ENCODE results near the gene NAXD.
"Not testable (repeated sequence)": the region's sequence is repeated elsewhere in the genome, so short reads cannot be mapped to it uniquely, and the experiment has no call there.

Gene NAXD

DNA sequence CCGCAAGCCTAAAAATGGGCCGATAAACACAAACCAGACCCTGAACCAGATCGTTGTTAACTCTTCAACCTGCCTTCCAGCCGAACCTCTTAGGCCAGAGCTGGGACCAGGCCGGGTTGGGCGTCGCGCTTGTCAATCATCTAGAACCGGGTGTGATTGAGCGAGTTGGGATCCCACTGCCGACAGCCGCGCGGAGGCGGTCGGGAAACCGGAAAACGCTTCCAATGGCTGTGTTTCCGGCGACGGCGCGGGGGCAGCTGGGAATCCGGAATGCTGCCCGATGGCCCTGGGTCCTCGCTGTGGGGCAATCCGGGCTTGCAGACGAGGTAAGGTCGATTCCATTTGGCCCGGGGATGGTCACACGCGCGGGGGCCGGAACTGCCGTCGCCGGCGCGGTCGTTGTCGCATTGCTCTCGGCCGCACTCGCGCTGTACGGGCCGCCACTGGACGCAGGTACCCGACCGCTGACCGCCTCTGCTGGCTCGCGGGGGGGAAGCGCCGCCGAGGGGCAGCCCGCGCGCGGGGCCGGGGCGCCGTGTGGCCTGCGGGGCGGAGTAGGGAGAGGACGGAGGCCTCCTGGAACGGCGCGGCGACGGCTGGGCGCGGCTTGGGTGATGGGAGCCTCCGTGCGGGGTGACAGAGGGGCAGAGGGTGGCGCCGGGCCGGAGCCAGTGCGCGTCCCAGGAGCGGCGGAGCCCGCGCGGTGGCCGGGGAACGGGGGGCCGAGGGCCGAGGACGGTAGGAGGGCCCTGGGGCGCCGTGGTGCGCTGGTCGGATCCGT lies at the start of gene NAXD:
NAXD (plus strand) TSS at position 224 of the 781 bp plus-strand sequence; CDS start at position 281, 57 bp downstream.
- H3K4me1 Mint-ChIP-seq (ENCODE audit: low read depth): peaks cover 24% of the 10 kb centered on the region
- peak within 1 kb of the TSS; percentile 94 for H3K4me3 Mint-ChIP-seq
- H3K27ac Mint-ChIP-seq: peak within 1 kb of the TSS; percentile 96
- peaks cover 7% of the 10 kb centered on the region for H3K9me3 Mint-ChIP-seq
- H3K36me3 Mint-ChIP-seq (ENCODE audit: low read depth): peaks cover 8% of the 10 kb centered on the region
- no peaks in the 10 kb centered on the region for H3K27me3 Mint-ChIP-seq (ENCODE audit: low read depth)

DNA sequence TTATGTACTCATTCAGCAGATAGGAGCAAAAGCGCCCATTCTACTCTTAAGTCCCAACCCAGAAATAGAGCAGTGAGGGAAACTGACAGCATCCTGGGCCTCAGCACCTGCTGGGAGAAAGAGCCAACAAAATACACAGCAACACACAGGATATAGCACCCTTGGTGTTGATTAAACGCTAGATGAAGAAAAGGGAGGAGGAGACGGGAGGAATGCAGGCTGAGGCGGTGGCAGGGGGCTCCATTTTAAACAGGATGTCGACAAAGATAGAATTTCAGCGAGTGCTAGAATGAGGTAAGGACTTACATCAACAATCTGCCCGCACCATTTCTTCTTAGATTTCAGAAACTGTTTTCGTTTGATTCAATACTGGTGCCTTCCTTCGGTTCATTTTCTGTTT lies 49.2 kb upstream of the NAXD start:
- Mint-ChIP-seq H3K27ac (no peak overlapping the region), H3K4me1 (ENCODE audit: low read depth) (peaks cover 5% of the 10 kb centered on the region), H3K4me3 (no peak overlapping the region), H3K27me3 (ENCODE audit: low read depth) (peaks cover 44% of the 10 kb centered on the region), H3K9me3 (no peaks in the 10 kb centered on the region), H3K36me3 (ENCODE audit: low read depth) (peaks cover 1% of the 10 kb centered on the region)

DNA sequence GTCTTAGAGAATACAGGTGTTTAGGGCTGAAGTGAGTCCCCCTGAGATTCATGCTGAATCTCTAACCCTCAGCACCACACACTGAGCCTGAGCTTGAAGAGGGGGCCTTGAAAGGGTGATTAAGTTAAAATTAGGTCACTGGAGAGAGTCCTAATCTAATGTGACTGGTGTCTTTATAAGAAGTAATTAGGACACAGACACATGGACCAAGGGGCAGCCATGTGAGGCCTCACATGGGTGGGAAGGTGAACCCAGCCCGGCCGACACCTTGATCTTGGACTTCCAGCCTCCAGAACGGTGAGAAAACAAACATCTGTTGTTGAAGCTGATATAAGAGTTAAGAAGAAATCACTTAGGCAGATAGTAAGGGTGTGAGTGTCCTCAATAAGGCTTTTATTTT lies 46.7 kb upstream of the NAXD start:
- Mint-ChIP-seq H3K27me3 (ENCODE audit: low read depth) (peaks cover 46% of the 10 kb centered on the region), H3K27ac (no peak overlapping the region)

DNA sequence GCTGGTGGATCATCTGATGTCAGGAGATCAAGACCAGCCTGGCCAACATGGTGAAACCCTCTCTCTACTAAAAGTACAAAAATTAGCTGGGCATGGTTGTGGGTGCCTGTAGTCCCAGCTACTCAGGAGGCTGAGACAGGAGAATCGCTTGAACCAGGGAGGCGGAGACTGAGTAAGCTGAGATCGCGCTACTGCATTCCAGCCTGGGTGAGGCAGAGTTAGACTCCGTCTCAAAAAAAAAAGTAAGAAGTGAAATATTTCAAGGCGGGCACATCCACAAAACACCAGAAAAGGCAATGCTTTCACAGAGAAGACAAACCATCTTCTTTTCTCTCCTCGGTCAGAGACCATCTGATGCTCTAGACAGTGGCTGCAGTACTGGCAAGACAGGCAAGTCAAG lies 45.4 kb upstream of the NAXD start:
- H3K27ac Mint-ChIP-seq, H3K4me3 Mint-ChIP-seq: not testable (repeated sequence)
- H3K27me3 Mint-ChIP-seq (ENCODE audit: low read depth): peaks cover 44% of the 10 kb centered on the region

More for the DNA sequence above, 46.7 kb upstream of the NAXD start:
- peaks cover 2% of the 10 kb centered on the region for H3K4me1 Mint-ChIP-seq (ENCODE audit: low read depth)
- no peak overlapping the region for H3K4me3 Mint-ChIP-seq
- no peaks in the 10 kb centered on the region for H3K36me3 Mint-ChIP-seq (ENCODE audit: low read depth)
- H3K9me3 Mint-ChIP-seq: no peaks in the 10 kb centered on the region

DNA sequence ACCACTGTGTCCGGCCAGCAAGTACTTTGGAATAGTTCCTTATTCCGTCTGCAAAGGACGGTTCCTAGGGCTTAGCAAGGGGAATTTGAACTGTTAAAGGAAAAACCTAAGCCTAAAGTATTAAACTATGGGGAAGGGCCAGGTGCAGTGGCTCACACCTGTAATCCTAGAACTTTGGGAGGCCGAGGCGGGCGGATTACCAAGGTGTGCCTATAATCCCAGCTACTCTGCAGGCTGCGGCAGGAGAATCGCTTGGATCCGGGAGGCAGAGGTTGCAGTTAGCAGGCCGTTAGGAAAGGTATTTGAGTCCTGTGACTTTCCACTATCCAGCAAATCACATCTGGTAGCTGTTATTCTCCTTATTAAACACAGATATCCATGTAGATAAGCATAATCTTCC lies 44.5 kb upstream of the NAXD start:
- H3K27me3 Mint-ChIP-seq (ENCODE audit: low read depth): peaks cover 47% of the 10 kb centered on the region
- H3K4me3 Mint-ChIP-seq: no peak overlapping the region
- no peak overlapping the region for H3K27ac Mint-ChIP-seq
- no peaks in the 10 kb centered on the region for H3K9me3 Mint-ChIP-seq
- H3K36me3 Mint-ChIP-seq (ENCODE audit: low read depth): no peaks in the 10 kb centered on the region
- H3K4me1 Mint-ChIP-seq (ENCODE audit: low read depth): peaks cover 6% of the 10 kb centered on the region

More for the DNA sequence above, 45.4 kb upstream of the NAXD start:
- H3K36me3 Mint-ChIP-seq (ENCODE audit: low read depth); H3K9me3 Mint-ChIP-seq; H3K4me1 Mint-ChIP-seq (ENCODE audit: low read depth): not testable (repeated sequence)

DNA sequence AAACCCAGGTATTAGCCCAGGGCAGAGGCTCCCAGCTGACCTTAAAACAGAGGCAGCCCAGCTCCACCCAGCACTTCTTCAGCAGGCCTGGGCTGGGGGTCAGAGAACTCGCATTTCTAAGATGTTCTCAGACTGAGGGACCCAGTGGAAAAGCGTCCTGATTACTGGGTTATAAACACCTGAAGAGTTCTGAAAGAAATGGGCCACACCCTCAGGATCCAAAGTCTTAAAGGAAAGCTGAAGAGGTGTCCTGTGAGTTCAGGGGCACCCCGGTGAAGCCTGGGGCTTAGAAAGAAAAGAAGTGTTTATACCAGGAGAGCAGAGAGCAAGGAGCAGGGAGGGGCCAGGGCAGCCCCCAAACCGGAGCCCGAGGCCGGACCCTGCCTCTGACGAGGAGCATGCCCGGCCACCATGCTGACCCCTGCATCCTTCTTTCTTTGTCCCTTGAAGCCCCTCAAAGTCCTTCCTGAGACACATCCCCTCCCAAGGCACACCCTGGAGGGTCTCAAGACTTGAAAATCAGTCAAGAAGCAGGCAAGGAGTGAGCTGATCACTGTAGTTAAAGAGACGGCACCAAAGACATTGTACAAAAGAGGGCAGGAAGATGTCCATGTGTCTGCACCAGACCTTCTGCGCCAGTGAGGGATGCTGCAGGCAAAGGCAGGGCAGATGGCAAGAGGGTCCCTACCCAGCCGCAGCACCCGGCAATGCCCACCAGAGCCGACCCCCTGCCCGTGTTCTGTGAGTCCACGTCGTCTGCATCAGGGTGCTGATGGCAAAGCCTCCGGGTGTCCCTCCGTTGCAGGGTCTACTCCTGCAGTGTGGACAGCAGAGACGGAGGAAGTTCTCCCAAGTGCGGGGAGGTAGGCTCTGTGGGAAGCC lies 43.2 kb upstream of the NAXD start:
- no peak overlapping the region for H3K27ac Mint-ChIP-seq
- no peaks in the 10 kb centered on the region for H3K36me3 Mint-ChIP-seq (ENCODE audit: low read depth)
- H3K4me3 Mint-ChIP-seq: no peak overlapping the region
- peaks cover 50% of the 10 kb centered on the region for H3K27me3 Mint-ChIP-seq (ENCODE audit: low read depth)
- peaks cover 10% of the 10 kb centered on the region for H3K4me1 Mint-ChIP-seq (ENCODE audit: low read depth)
- H3K9me3 Mint-ChIP-seq: no peaks in the 10 kb centered on the region

DNA sequence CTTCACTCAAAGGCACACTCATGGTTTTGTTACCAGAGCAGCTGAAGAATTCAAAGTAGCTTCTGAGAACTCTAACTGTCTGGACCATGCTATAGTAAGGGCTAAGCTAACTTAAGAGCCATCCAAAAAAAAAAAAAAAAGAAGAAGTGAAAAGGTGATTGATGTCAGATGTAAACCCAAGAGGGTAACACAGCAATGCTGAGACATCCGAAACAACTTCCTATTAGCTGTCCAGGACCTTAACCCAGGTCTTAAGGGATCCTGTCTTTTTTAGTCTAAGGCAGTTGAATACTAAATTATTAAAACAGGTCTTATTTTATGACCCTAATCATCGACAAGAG lies 42.6 kb upstream of the NAXD start:
- Mint-ChIP-seq H3K36me3 (ENCODE audit: low read depth) (no peaks in the 10 kb centered on the region), H3K4me3 (no peak overlapping the region), H3K27ac (no peak overlapping the region), H3K4me1 (ENCODE audit: low read depth) (peaks cover 10% of the 10 kb centered on the region), H3K9me3 (no peaks in the 10 kb centered on the region), H3K27me3 (ENCODE audit: low read depth) (peaks cover 54% of the 10 kb centered on the region)

DNA sequence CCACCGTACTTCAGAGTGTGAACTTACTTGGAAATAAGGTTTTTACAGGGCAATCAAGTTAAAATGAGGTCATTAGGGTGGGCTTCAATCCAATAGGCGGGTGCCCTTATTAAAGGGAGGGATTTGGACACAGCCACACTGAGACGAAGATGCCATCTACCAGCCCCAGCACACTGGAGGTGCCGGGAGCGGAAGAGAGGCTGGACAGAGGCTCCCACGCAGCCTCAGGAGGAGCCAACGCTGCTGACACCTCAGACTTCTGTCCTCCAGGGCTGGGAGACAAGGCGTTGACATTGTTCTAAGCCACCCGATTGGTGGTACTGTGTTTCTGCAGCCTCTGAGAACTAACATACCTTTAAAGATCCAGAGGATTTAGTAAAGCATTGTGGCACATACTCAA lies 41.2 kb upstream of the NAXD start:
- Mint-ChIP-seq H3K27ac (no peak overlapping the region), H3K36me3 (ENCODE audit: low read depth) (no peaks in the 10 kb centered on the region), H3K9me3 (no peaks in the 10 kb centered on the region), H3K27me3 (ENCODE audit: low read depth) (peaks cover 53% of the 10 kb centered on the region), H3K4me1 (ENCODE audit: low read depth) (peaks cover 10% of the 10 kb centered on the region), H3K4me3 (no peak overlapping the region)

DNA sequence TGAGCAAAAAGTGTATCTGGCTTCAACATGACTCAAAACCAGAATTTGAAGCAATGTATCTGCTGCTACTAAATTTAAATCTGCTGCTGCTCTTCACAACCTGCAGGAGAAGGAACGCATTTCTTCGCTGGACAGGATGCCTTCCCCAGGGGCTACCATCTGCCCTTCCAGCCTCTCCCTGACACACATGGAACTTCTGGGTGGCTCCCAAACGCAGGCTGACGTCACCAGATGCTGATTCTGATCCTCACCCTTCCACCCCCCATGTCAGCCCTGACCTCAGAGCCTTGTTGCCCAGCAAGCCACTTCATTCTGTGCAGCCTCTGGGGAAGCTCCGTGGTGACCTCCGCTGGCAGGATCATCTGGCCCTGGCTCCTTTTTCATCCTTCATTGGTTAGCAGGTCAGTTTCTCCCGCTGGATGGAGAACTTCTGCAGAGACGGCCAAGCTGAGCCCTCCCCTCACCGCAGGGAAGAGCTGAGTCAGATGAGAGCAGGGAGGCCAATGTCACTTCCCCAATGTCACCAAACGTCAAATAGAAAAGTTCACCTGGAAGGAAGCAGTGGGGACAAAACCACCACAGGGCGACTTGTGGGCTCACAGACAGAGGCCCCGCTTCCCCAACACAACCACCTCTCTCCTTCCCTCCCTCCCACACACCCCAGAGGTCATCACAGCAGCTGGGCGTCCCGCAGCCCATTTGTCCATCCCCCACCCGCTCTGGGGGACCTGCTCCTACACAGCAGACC lies 39.8 kb upstream of the NAXD start:
- H3K4me3 Mint-ChIP-seq: peak overlapping the region; percentile 33
- no peak overlapping the region for H3K27ac Mint-ChIP-seq
- H3K4me1 Mint-ChIP-seq (ENCODE audit: low read depth): peaks cover 10% of the 10 kb centered on the region

DNA sequence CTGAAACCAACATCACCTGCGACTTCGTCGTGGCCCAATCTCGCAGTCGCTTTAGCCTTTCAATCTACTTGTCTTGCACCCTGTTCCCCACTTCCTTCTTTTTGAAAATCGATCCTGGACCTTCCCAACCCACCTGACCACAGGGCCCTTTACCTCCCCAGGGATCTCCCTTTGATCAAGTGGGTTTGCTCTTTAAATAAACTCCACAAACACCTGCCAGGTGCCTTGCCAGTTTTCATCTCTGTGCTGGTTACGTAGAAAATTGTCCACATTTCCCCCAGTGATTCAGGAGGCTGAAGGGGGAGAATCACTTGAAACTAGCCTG lies 39.3 kb upstream of the NAXD start:
- Mint-ChIP-seq H3K4me3 (peak overlapping the region; percentile 13), H3K4me1 (ENCODE audit: low read depth) (peaks cover 10% of the 10 kb centered on the region), H3K27ac (no peak overlapping the region), H3K27me3 (ENCODE audit: low read depth) (peaks cover 56% of the 10 kb centered on the region), H3K9me3 (no peaks in the 10 kb centered on the region), H3K36me3 (ENCODE audit: low read depth) (no peaks in the 10 kb centered on the region)

More for the DNA sequence above, 39.8 kb upstream of the NAXD start:
- H3K27me3 Mint-ChIP-seq (ENCODE audit: low read depth): peaks cover 54% of the 10 kb centered on the region
- no peaks in the 10 kb centered on the region for H3K36me3 Mint-ChIP-seq (ENCODE audit: low read depth)
- H3K9me3 Mint-ChIP-seq: no peaks in the 10 kb centered on the region

DNA sequence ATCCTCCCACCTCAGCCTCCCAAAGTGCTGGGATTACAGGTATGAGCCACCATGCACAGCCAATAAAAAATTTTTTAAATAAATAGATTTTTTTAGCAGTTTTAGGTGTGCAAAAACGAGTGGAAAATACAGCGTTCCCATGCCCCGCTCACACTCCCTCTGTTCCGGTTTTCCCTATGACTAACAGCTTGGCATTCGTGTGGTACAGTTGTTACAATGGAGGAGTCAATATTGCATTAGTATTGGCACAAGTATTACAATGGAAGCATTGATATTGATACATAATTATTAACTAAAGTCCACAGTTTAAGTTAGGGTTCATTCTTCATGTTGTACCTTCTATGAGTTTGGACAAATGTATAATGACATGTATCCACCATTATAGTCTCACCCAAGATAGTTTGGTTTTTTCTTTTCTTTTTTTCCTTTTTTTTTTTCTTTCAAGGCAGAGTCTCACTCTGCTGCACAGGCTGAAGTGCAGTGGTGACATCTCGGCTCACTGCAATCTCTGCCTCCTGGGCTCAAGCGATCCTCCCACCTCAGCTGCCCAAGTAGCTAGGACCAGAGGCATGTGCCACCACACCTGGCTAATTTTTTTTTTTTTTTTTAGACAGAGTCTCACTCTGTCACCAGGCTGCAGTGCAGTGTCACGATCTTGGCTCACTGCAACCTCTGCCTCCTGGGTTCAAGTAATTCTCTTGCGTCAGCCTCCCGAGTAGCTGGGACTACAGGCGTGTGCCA lies 38.4 kb upstream of the NAXD start:
- H3K4me1 Mint-ChIP-seq (ENCODE audit: low read depth): peaks cover 13% of the 10 kb centered on the region
- no peaks in the 10 kb centered on the region for H3K36me3 Mint-ChIP-seq (ENCODE audit: low read depth)
- no peak overlapping the region for H3K27ac Mint-ChIP-seq
- H3K9me3 Mint-ChIP-seq: no peaks in the 10 kb centered on the region
- H3K27me3 Mint-ChIP-seq (ENCODE audit: low read depth): peaks cover 57% of the 10 kb centered on the region
- no peak overlapping the region for H3K4me3 Mint-ChIP-seq

DNA sequence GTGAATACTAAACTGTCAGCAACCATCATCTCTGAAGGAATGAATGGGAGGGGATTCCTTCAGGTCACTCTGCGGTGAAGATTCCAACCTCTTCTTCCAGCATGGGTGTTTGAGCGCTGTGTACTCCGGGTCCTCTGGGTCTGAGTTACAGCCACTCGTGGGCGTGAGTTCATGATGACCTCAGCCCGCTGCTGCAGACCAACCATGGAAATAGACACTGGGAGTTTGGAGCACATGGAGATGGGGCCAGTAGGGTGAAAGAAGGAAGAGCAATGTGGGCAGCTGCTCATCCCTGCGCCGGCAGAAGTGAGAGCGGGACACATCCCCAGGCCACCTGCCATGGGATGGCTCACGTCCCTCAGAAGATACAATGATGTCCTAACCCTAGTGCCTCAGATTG lies 37.0 kb upstream of the NAXD start:
- Mint-ChIP-seq H3K4me1 (ENCODE audit: low read depth) (peaks cover 13% of the 10 kb centered on the region), H3K9me3 (no peaks in the 10 kb centered on the region), H3K36me3 (ENCODE audit: low read depth) (no peaks in the 10 kb centered on the region), H3K4me3 (no peak overlapping the region), H3K27me3 (ENCODE audit: low read depth) (peaks cover 53% of the 10 kb centered on the region), H3K27ac (no peak overlapping the region)

DNA sequence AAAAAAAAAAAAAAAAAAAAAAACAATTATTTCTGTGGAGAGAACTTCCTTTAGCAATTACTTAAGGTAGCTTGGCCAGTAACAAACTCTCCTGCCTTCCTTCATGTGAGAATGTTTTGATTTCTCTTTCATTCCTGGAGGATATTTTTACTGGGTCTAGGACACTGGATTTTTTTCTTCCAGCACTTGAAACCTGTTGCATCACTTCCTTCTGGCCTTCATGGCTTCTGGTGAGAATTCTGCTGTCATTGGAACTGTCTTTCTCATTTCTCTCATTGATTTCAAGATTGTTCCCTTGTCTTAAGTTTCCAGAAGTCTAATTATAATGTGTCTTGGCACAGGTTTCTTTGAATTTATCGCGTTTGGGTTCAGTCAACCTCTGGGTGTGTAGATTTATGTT lies 34.5 kb upstream of the NAXD start:
- no peaks in the 10 kb centered on the region for H3K9me3 Mint-ChIP-seq
- no peaks in the 10 kb centered on the region for H3K36me3 Mint-ChIP-seq (ENCODE audit: low read depth)
- H3K4me1 Mint-ChIP-seq (ENCODE audit: low read depth): peaks cover 7% of the 10 kb centered on the region
- H3K27ac Mint-ChIP-seq: no peak overlapping the region
- H3K4me3 Mint-ChIP-seq: no peak overlapping the region
- H3K27me3 Mint-ChIP-seq (ENCODE audit: low read depth): peaks cover 40% of the 10 kb centered on the region

DNA sequence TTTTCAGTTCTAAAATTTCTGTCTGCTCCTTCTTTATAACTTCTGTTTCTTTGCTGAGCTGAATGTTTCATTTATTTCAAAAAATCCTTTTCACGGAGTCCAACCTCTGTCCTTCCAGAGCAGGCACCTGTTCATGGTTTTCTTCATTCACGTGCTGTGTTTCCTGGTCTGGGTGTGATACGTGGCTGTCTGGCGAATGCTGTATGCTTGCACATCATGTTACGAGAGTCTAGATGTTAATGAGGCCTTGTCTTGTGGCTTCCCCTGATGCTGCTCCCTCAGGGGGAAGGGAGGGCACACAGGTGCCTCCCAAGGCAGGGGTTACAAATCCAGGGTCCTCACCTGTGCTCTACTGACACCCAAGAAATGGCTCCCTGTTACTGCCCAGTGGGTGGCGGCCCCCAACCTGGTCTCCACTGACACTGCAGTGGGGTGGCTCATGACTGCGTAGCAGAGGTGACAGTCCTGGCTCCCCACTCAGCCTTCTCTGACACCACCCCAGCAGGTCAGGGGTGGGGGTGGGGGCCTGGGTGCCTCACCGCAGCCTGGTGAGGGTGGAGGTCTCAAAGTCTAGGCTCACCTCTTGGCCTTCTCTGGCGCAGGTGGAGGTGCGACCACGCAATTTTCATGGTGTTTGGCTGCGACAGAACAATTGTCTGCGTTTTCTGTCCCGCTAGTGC lies 33.7 kb upstream of the NAXD start:
- H3K27me3 Mint-ChIP-seq (ENCODE audit: low read depth): peaks cover 40% of the 10 kb centered on the region

More for the DNA sequence above, 33.7 kb upstream of the NAXD start:
- no peaks in the 10 kb centered on the region for H3K9me3 Mint-ChIP-seq
- peaks cover 3% of the 10 kb centered on the region for H3K4me1 Mint-ChIP-seq (ENCODE audit: low read depth)
- H3K36me3 Mint-ChIP-seq (ENCODE audit: low read depth): no peaks in the 10 kb centered on the region
- no peak overlapping the region for H3K27ac Mint-ChIP-seq
- no peak overlapping the region for H3K4me3 Mint-ChIP-seq
